ENCODE data around the gene RLBP1.
A peak's percentile ranks its signal among the peaks of the same experiment; 100 is the strongest.

RLBP1 gene

DNA sequence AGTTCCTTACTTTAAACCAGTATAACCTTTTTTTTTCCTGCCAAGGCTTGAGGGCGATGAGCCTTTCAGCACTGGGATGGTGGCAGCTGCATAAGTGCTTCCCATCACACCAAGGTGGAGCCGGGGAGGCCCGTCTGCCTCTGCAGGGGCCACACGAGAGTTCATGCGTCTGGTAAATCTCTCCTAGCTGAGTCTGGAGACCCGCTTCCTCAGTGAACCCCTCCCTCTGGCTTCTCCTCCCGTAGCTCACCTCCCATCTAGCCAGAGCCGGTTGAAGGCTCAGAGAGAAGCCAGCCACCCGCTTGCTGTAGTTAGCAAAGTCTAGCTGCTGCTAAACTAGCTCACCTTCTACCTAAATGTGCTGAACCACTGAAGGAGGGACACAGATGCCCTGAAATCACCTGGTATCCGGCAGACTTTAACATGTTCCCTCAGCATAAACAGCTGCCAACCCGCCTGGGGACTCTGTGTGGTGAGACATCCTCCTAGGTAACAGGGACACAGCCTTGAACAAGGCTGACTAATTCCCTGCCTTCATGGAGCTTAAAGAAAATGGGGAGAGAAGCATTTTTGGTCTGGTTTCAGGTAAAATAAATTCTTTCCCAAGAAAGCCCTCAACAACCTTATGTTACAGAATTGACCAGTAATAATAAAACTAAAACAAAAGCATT is 42.9 kb downstream of the RLBP1 start:
- no peaks in the 10 kb centered on the region for H3K79me2 ChIP-seq (ENCODE audit: insufficient read depth, low read depth)
- peaks cover 10% of the 10 kb centered on the region for H3K4me1 ChIP-seq (ENCODE audit: low read depth, poor library complexity, severe bottlenecking)
- no peak for TF ChIP-seq CTCF (conservative IDR thresholded peaks at IDR 0.05; ENCODE audit: low read depth, low read length)
- no peak overlapping the region for H3K4me3 ChIP-seq (IDR thresholded peaks at IDR 0.05; ENCODE audit: insufficient read depth, low read depth, low read length)
- H2AFZ ChIP-seq (ENCODE audit: low read depth) = no peak overlapping the region
- no peak overlapping the region for H3K27ac ChIP-seq
- H3K9ac ChIP-seq = no peak overlapping the region
- H3K36me3 ChIP-seq (ENCODE audit: insufficient read depth) = no peaks in the 10 kb centered on the region
- no peak overlapping the region for H3K4me2 ChIP-seq
- H4K20me1 ChIP-seq (ENCODE audit: insufficient read depth) = no peaks in the 10 kb centered on the region
- no peaks in the 10 kb centered on the region for H3K27me3 ChIP-seq (ENCODE audit: insufficient read depth, low read depth)

GRCh38 chr15:89177633-89178306 is 43.6 kb downstream of the RLBP1 start:
- Histone ChIP-seq H3K4me2 (no peak overlapping the region), H3K27ac (no peak overlapping the region), H4K20me1 (ENCODE audit: insufficient read depth) (no peaks in the 10 kb centered on the region), H2AFZ (ENCODE audit: low read depth) (no peak overlapping the region), H3K79me2 (ENCODE audit: insufficient read depth, low read depth) (no peaks in the 10 kb centered on the region), H3K4me3 (IDR thresholded peaks at IDR 0.05; ENCODE audit: insufficient read depth, low read depth, low read length) (no peak overlapping the region), H3K27me3 (ENCODE audit: insufficient read depth, low read depth) (no peaks in the 10 kb centered on the region), H3K9ac (no peak overlapping the region), H3K4me1 (ENCODE audit: low read depth, poor library complexity, severe bottlenecking) (peaks cover 10% of the 10 kb centered on the region), H3K36me3 (ENCODE audit: insufficient read depth) (no peaks in the 10 kb centered on the region)
- TF ChIP-seq CTCF (conservative IDR thresholded peaks at IDR 0.05; ENCODE audit: low read depth, low read length) = peak; percentile 91

DNA sequence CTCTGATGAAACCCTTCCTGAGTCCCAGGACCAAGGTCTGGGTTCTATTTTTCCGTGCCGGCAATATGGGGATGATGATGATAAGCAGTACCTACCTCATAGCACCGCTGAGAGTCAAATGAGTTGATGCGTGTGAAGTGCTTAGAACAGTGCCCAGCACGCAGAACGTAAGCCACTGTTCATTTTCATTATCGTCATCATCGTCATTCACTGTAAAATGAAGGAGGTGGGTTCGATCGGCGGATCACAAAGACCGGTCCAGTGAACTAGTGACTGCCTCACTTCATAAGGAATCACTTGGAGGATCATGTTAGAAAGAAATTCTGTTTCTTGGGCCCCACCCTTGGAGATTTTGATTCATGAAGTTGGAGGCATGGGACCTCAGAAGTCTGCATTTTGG is 44.3 kb downstream of the RLBP1 start:
- TF ChIP-seq CTCF (conservative IDR thresholded peaks at IDR 0.05; ENCODE audit: low read depth, low read length) = no peak
- Histone ChIP-seq H3K27me3 (ENCODE audit: insufficient read depth, low read depth) (no peaks in the 10 kb centered on the region), H4K20me1 (ENCODE audit: insufficient read depth) (no peaks in the 10 kb centered on the region), H3K4me2 (no peak overlapping the region), H3K79me2 (ENCODE audit: insufficient read depth, low read depth) (no peaks in the 10 kb centered on the region), H3K4me1 (ENCODE audit: low read depth, poor library complexity, severe bottlenecking) (peaks cover 10% of the 10 kb centered on the region), H3K4me3 (IDR thresholded peaks at IDR 0.05; ENCODE audit: insufficient read depth, low read depth, low read length) (no peak overlapping the region), H3K9ac (no peak overlapping the region), H2AFZ (ENCODE audit: low read depth) (no peak overlapping the region), H3K36me3 (ENCODE audit: insufficient read depth) (no peaks in the 10 kb centered on the region), H3K27ac (no peak overlapping the region)

DNA sequence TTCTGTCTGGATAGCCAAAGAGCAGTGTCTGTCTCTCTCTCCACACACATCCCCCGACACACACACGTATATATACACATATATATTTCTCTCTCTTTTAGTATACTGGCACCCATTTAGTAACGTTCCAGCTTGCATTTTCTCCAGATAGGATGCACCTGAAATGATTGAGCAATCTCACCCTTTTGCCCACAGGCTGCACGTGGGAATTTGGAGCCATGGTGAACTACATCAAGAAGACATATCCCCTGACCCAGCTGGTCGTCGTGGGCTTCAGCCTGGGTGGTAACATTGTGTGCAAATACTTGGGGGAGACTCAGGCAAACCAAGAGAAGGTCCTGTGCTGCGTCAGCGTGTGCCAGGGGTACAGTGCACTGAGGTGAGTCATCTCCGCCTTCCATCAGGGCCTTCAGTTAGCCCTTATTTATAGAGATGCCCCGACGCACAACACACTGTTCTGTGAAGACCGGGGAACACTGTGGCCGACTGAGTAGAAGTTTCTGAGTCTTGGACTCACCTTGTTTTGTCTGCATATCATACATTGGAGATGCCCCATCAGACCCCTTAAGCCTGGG is 45.7 kb downstream of the RLBP1 start:
- no peaks in the 10 kb centered on the region for H4K20me1 ChIP-seq (ENCODE audit: insufficient read depth)
- H3K36me3 ChIP-seq (ENCODE audit: insufficient read depth) = no peaks in the 10 kb centered on the region
- H2AFZ ChIP-seq (ENCODE audit: low read depth) = no peak overlapping the region
- no peak overlapping the region for H3K4me2 ChIP-seq
- H3K4me3 ChIP-seq (IDR thresholded peaks at IDR 0.05; ENCODE audit: insufficient read depth, low read depth, low read length) = no peak overlapping the region
- no peak overlapping the region for H3K9ac ChIP-seq
- no peak for TF ChIP-seq CTCF (conservative IDR thresholded peaks at IDR 0.05; ENCODE audit: low read depth, low read length)
- H3K27ac ChIP-seq = no peak overlapping the region
- H3K27me3 ChIP-seq (ENCODE audit: insufficient read depth, low read depth) = no peaks in the 10 kb centered on the region
- H3K79me2 ChIP-seq (ENCODE audit: insufficient read depth, low read depth) = no peaks in the 10 kb centered on the region
- H3K4me1 ChIP-seq (ENCODE audit: low read depth, poor library complexity, severe bottlenecking) = peaks cover 15% of the 10 kb centered on the region

Data from KMS-11 (cell line).